ENCODE data around the gene ANGPT4. TPM values are rescaled to one million over a fixed set of nuclear protein-coding genes. Genes with fewer than 3 reads are reported as not detected.

Gene ANGPT4
- total and polyA plus RNA-seq, 2 of the 13 experiments (the other 11 are each of a cell fraction or from before 2014, with no cell fraction given): not detected

DNA sequence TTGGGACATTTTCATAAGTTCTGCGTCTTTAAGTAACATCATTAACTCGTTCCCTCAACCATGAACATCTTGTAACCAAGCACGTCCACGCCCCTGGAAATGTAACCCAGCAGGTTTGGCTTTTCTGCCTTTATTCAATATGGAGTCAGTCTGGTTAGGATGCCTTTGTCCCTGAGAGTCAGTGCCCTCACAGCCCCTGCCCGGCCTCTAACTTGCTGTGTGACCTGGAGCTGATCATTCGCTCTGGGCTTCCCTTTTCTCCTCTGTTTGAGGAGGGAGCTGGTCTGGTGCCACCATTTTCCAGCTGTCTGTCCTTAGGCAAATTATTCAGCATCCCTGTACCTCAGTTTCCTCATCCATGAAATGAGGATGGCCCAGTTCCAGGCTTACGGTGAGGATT is 26.5 kb upstream of the ANGPT4 start:
- WGBS (ENCODE audit: low lambda C conversion rate): 60% methylated on average over 7 of the region's 7 CpGs

More for the DNA sequence above, 26.5 kb upstream of the ANGPT4 start:
- Histone ChIP-seq H3K4me1 (ENCODE audit: insufficient read depth, low read length) (no peaks in the 10 kb centered on the region), H3K9me3 (ENCODE audit: low read length) (no peaks in the 10 kb centered on the region), H3K9ac (ENCODE audit: insufficient read depth, low read depth, low read length) (no peak overlapping the region), H3K79me2 (ENCODE audit: insufficient read depth, low read length) (no peaks in the 10 kb centered on the region), H3K4me2 (ENCODE audit: low read depth, low read length) (no peak overlapping the region), H3K36me3 (replicated peaks in 1 of 2; ENCODE audit: control insufficient read depth in 1 of 2, insufficient read depth in 2 of 2, low read length in 2 of 2) (no peaks in the 10 kb centered on the region), H3K27ac (ENCODE audit: extremely low read length, insufficient read depth, low read length) (no peak overlapping the region), H4K20me1 (ENCODE audit: insufficient read depth, low read length) (no peaks in the 10 kb centered on the region), H3K27me3 (ENCODE audit: control insufficient read depth in 1 of 2, insufficient read depth in 2 of 2, low read length in 2 of 2) (0 out of 5 replicates have a peak, but pooled peaks cover 0 to 6% of the 10 kb centered on the region in 2 experiments), H3K4me3 (replicated peaks in 1 of 3; ENCODE audit: insufficient read depth in 1 of 3, low read depth in 2 of 3, low read length in 3 of 3) (no peak overlapping the region), H2AFZ (ENCODE audit: low read length) (no peak overlapping the region)
- BruUV-seq (replicated peaks): no TSS peak
- in situ Hi-C loops (cut with HindIII; ENCODE audit: extremely low pct_ligation_motif_present, low pct_unique_long_range_greater_than_20kb) (no loop called here), intact Hi-C loops (cut with micrococcal nuclease; ENCODE audit: unreplicated experiment) (no loop called here)
- TF ChIP-seq ISL2 (CRISPR knock-in tag; IDR thresholded peaks at IDR 0.05): no peak
- TF ChIP-seq HES4 (CRISPR knock-in tag; IDR thresholded peaks at IDR 0.05; ENCODE audit: borderline replicate concordance): no peak
- TF ChIP-seq MYC (CRISPR knock-in tag; IDR thresholded peaks at IDR 0.05; ENCODE audit: borderline replicate concordance): no peak
- TF ChIP-seq ZFYVE20 (CRISPR knock-in tag; IDR thresholded peaks at IDR 0.05; ENCODE audit: borderline replicate concordance, low read depth): no peak
- TF ChIP-seq ZNF788 (CRISPR knock-in tag; IDR thresholded peaks at IDR 0.05; ENCODE audit: borderline replicate concordance): no peak
- TF ChIP-seq, protein P1, sequence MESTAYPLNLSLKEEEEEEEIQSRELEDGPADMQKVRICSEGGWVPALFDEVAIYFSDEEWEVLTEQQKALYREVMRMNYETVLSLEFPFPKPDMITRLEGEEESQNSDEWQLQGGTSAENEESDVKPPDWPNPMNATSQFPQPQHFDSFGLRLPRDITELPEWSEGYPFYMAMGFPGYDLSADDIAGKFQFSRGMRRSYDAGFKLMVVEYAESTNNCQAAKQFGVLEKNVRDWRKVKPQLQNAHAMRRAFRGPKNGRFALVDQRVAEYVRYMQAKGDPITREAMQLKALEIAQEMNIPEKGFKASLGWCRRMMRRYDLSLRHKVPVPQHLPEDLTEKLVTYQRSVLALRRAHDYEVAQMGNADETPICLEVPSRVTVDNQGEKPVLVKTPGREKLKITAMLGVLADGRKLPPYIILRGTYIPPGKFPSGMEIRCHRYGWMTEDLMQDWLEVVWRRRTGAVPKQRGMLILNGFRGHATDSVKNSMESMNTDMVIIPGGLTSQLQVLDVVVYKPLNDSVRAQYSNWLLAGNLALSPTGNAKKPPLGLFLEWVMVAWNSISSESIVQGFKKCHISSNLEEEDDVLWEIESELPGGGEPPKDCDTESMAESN (CRISPR knock-in tag; conservative IDR thresholded peaks at IDR 0.05): no peak
- TF ChIP-seq RBAK (CRISPR knock-in tag; IDR thresholded peaks at IDR 0.05): no peak
- TF ChIP-seq, protein P2, sequence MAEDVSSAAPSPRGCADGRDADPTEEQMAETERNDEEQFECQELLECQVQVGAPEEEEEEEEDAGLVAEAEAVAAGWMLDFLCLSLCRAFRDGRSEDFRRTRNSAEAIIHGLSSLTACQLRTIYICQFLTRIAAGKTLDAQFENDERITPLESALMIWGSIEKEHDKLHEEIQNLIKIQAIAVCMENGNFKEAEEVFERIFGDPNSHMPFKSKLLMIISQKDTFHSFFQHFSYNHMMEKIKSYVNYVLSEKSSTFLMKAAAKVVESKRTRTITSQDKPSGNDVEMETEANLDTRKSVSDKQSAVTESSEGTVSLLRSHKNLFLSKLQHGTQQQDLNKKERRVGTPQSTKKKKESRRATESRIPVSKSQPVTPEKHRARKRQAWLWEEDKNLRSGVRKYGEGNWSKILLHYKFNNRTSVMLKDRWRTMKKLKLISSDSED (CRISPR knock-in tag; IDR thresholded peaks at IDR 0.05): no peak
- no peak for TF ChIP-seq MAFK (conservative IDR thresholded peaks at IDR 0.05 in 1 of 2, IDR thresholded peaks at IDR 0.05 in 1 of 2; ENCODE audit: low read length in 2 of 2)
- TF ChIP-seq BCL6 (CRISPR knock-in tag; IDR thresholded peaks at IDR 0.05): no peak
- TF ChIP-seq, protein P3, sequence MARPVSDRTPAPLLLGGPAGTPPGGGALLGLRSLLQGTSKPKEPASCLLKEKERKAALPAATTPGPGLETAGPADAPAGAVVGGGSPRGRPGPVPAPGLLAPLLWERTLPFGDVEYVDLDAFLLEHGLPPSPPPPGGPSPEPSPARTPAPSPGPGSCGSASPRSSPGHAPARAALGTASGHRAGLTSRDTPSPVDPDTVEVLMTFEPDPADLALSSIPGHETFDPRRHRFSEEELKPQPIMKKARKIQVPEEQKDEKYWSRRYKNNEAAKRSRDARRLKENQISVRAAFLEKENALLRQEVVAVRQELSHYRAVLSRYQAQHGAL (CRISPR knock-in tag; IDR thresholded peaks at IDR 0.05; ENCODE audit: not compliant biosample characterization): no peak
- FAIRE-seq: no peak
- ChIA-PET CTCF (ENCODE audit: low intra/inter-chr PET ratio, low total read pairs) (no interaction called here), POLR2A (no interaction called here)
- no peak for DNase-seq (ENCODE audit: low spot score)
- ATAC-seq: no peak
